ENCODE measurements around the gene STMN1.
A peak's percentile ranks its signal among the peaks of the same experiment; 100 is the strongest.
"Not testable (repeated sequence)": the region's sequence is repeated elsewhere in the genome, so short reads cannot be mapped to it uniquely, and the experiment has no call there.

STMN1 gene

DNA sequence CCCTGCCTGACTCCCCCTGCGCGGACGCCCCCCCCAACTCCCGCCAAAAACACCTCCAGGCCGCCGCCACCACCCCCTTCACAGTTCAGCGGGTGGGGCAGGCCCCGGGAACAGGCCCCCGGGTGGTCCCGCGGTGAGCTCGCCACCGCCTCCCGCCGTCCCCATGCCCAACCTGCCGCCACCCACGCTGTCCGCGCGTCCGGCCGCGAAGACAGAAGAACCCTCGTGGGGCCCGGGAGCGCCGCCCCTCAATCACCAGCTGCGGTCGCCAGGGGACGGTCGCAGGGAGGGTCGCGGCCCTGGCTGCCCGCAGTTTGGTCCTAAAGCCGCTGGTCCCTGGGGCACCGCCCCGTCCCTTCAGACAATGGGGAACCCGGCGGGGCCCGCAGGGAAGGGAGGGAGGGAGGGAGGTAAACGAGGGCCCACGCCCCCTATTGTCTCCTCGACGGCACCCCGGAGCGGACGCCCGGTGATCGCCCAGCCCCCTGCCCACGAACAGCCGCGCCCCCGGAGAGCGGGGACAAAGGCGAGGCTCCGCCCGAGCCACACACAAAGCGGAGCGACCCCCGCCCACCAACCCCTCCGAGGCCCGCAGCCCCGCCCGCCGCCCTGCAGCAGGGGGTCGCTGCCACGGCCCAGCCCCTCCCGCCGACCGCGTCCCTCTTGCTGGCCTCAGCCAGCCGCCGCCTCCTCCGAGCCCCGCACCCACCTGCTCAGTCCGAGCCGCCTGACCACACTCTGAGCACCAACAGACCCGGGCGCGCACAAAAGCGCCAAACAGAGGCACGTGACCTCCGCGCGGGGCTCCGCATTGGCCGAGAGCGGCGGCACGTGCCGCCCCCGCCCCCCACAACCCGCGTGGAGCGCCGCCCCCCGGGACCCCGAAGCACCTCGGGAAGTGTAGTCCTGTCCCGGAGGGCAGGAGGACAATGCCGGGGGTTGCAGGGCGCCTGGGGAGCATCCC is at the start of gene STMN1:
Gene STMN1 (minus strand): TSS at position 740 of the 964 bp plus-strand sequence. CDS start 1,743 bp downstream, outside the sequence.
- peak; percentile 58 for DNase-seq

- DNase-seq = no peak
Observed at GRCh38 chr1:25955553-25955952, 49.3 kb upstream of the STMN1 start.

DNA sequence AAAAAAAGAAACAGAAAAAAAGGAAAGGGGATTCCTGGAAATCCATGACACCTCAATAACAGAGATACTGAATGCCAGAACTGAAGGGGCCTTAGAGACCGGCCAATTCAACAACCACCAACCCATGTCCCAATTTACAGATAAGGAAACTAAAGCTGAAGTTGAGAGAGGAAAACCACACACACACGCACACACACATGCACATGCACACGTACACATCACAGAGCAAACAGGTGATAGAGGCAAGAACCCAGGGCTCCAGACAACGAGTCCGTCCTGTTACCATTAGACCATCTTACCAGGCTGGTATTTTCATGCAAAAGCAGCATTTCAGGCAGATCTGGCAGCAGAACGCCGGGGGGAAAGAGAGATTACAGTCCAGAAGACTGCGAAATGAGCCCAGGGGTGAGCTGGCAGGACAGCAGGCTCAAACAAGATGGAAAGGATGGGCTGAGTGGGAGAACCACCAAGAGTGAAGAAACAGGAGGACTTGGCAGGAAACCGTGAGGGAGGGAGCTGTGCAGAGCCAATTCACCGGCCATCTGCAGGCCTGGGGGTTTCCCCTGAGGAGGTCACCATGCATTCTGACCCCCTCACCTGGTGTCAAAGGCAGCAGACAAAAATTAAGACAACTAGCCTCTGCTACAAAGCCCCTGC is 48.2 kb upstream of the STMN1 start:
- no peak for DNase-seq

DNA sequence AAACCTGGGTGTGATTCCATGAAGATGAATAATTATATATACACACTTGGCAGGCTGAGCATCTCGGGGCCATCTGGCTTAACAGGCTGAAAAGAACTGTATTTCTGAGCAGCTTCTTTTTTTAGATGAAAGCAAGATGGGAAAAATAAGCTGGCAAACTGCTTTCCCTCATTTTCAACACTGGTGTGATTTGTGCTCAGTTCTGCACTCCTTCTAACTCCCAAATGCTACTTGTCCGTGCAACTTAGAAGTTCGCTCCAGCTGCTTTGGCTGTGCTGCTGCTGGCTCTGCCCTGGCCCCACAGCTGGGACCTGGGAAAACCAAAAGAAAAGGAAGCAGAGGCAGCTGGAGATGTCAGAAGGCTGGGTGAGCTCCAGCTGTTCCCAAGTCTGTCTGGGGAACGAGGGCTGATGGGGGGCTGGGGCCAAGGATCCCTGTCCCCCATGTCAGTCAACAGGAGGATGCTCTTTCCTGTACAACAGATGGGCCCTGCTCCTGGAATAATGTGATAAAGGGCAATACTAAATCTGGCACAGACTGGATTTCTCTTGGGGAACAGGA is 46.7 kb upstream of the STMN1 start:
- DNase-seq = peak; percentile 98

DNA sequence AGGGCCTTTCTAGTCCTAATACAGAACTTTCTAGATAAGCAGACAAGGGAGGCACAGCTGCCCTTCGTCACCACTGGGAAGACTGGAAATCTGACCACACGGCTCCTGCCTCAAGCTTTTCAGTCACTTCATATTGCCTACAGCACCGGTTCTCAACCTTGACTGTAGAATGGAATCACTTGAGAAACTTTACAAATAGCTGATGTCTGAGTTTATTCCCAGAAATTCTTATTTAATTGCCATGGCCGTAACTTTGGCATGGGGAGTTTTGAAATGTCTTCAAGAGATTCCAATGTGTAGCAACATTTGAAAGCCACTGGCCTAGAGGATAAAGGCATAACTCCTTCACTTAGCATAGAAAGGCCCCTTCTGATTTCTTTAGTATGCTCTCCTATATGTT is 42.4 kb upstream of the STMN1 start:
- DNase-seq = no peak

DNA sequence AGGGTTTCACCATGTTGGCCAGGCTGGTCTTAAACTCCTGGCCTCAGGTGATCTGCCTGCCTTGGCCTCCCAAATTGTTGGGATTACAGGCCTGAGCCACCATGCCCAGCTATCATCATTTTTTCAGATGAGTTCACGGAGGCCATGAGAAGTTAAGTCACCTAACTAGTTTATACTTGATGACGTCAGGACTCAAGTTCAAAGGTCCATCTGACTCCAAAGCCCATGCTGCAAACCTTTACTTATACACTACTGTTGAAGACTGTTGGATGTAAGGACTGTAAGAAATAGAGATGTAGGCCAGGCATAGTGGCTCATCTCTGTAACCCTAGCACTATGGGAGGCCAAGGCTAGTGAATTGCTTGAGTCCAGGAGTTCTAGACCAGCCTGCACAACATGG is 40.8 kb upstream of the STMN1 start:
- no peak for DNase-seq

DNA sequence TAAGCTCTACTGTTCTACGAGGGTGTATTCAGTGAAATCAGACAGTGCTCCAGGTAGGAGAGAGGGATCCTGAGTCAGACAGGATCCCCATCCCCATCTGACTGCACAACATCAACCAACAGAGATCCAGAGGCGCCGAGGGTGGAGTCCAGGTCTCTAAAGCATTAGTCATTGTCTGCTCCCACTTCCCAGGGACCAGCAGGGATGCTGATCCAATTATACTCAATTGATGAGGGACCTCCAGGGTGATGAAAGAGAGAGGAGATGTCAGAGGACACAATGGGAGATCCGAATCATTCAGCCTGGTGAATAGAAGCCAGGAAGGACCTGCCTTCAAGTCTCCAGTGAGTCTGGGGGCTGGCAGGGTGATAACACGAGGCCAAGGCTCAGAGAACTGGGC is 39.5 kb upstream of the STMN1 start:
- DNase-seq = no peak

DNA sequence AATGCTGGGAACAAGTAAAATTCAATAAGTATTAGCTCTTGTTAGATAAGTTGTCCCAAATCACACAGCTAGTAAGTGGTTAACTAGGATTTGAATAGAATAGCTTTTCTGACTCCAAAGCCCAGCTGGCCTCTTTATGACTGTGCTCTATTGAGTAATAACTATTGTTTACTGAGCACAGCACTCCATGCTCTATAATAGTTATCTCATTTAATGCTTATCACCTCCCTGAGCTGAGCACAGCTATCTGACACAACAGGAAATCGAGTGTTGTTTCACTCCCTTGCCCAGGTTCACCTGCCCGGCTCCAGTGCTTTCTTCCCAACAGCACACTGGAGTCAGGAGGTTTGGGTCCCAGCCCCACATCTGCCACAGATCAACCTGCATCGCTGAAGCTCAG is 38.8 kb upstream of the STMN1 start:
- DNase-seq = no peak

DNA sequence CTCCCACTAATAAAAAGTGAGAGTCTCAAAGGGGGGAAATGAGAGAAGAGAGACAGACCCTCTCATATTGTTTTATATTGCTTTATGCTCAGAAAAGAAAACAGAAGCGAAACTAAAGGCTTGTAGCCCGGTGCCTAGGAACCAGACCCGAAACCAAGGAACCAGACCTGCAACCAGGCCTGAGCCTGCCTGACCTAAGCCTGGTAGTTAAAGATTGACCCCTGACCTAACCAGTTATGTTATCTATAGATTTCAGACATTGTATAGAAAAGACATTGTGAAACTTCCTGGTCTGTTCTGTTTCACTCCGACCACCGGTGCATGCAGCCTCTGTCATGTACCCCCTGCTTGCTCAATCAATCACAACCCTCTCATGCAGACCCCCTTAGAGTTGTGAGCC is 37.3 kb upstream of the STMN1 start:
- DNase-seq = not testable (repeated sequence)

DNA sequence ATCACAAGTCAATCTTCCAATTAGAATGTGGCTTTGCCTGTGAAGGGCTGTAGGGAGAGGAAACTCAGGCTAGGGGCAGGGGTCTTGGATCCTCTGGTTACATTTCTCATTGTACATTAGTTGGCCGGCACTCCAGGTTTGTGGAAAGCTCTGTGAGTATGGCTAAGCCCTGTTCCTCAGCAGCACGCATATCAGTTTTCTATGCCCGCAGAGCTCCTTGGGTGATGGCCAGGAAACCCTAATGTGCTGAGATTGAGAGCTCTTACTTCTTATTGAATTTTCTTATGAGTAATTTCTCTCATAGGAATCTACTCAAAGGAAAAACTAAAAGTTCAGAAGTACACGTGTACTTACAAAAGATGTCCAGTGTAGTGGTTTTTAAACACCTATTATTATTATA is 30.7 kb upstream of the STMN1 start:
- DNase-seq = no peak

DNA sequence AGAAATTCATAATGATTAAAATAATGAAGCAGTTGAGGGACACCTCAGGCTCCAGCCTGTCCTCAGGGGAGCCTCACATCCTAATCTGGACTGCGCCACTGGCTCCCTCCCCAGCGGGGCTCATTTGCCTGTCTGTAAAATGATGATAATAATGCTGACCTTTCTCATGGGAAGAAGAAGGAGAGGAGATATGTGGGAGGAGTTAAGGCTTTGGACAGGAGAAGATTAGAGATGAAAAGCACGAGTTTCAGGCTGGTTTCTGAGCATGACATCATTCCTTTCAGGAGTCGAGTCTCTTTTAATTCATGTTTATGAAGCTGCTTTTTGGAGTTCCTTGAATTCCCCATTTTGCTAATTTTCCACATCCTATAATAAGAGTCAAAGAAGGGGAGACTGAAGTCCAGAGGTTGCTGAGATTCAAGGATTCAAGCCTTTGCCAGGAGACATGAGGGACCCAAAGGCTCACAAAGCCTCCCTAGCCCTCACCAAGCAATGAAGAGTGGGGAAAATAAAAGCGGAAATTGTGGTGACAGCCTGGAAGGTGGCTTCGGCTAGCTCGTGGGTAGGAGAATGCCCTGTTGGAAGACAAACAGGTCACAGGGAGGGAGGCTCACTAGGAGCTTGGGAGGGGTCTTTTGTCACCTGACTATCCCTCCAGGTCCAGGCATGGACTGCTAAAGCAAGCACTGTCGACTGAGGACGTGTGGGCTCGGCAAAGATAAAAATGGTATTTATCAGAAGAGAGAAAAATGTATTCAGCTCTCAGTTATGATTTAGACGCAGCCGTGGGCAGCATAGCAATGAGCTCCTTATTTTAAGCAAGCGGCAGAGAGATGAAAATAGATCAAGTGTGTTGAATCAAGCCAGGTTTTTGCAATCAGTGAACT is 27.5 kb upstream of the STMN1 start:
- DNase-seq = no peak

DNA sequence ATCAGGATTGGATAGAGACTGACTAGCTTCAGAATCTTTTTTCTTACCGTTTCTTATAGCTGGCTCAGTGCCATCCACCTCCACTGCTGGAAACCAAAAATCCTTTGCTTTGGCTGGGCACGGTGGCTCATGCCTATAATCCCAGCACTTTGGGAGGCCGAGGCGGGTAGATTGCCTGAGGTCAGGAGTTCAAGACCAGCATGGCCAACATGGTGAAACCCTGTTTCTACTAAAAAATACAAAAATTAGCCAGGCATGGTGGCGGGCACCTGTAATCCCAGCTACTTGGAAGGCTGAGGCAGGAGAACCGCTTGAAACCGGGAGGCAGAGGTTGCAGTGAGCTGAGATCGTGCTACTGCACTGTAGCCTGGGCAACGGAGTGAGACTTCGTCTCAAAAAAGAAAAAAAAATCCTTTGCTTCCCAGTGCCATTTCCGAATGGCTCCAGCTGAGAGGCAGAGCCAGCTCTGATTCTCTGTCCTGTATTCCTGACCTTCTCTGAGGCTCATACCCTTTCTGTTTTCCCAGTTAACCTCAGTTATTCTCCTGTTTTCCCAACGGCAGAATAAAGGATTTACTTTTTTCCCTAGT is 26.7 kb upstream of the STMN1 start:
- DNase-seq = not testable (repeated sequence)

- DNase-seq = no peak
Observed at GRCh38 chr1:25932321-25932720, 26.1 kb upstream of the STMN1 start.

GRCh38 chr1:25929016-25929415 is 22.8 kb upstream of the STMN1 start:
- no peak for DNase-seq

- DNase-seq = peak; percentile 57
Observed at GRCh38 chr1:25927521-25928265, 21.5 kb upstream of the STMN1 start.

- DNase-seq = no peak
Observed at GRCh38 chr1:25926731-25927496, 20.7 kb upstream of the STMN1 start.

DNA sequence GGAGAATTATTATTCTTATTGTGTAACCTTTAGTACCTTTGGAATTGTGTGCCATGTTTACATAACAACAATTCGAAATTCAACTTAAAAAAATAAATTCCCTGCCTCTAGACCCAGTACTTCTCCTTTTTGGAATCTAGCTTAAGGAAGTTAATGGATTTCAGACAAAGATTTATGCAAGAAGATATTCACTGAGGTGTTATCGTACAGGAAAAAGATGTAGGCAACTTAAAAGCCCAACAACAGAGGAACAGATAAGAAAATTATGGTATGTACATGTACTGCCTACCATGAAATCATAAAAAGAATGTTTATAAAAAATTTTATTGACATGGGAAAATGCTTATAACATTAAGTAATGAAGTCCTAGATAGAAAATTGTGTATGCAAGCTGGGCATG is 18.2 kb upstream of the STMN1 start:
- no peak for DNase-seq

- DNase-seq = no peak
Observed at GRCh38 chr1:25922971-25923552, 16.8 kb upstream of the STMN1 start.

- DNase-seq = no peak
Observed at GRCh38 chr1:25922056-25922970, 16.1 kb upstream of the STMN1 start.

Measured in NCI-H524 treated with DMSO at 0.1 percent for 48 hours (cell line).